ENCODE data around the gene ST6GAL2. TPM values are rescaled to one million over a fixed set of nuclear protein-coding genes. Genes with fewer than 3 reads are reported as not detected.

The ST6GAL2 gene
- polyA plus RNA-seq, 1 donor (not counting 4 experiments of a cell fraction or from before 2014, with no cell fraction given), result 0.14 TPM

- no peak for FAIRE-seq
- Histone ChIP-seq H3K36me3 (ENCODE audit: control insufficient read depth in 2 of 2, extremely low read depth in 1 of 2, insufficient read depth in 2 of 2, low read length in 2 of 2) (no peaks in the 10 kb centered on the region), H3K27ac (ENCODE audit: control insufficient read depth, insufficient read depth, low read length) (no peak overlapping the region), H3K9me1 (ENCODE audit: control insufficient read depth, extremely low read depth, insufficient read depth, low read length) (no peaks in the 10 kb centered on the region), H3K9me3 (ENCODE audit: control insufficient read depth, low read depth, low read length) (peaks cover 2% of the 10 kb centered on the region), H2AFZ (ENCODE audit: control insufficient read depth, low read length) (no peak overlapping the region), H3K4me1 (ENCODE audit: control insufficient read depth, extremely low read depth, insufficient read depth, low read length) (no peaks in the 10 kb centered on the region), H3K4me2 (ENCODE audit: control insufficient read depth, extremely low read depth, insufficient read depth, low read depth, low read length) (no peak overlapping the region), H3K79me2 (ENCODE audit: control insufficient read depth, insufficient read depth, low read length) (no peaks in the 10 kb centered on the region), H3K4me3 (ENCODE audit: control insufficient read depth in 2 of 3, extremely low read depth in 1 of 3, insufficient read depth in 2 of 3, low read depth in 1 of 3, low read length in 3 of 3) (no peak overlapping the region), H3K27me3 (ENCODE audit: control insufficient read depth, extremely low read depth, insufficient read depth, low read length) (no peaks in the 10 kb centered on the region), H3K9ac (ENCODE audit: control insufficient read depth, extremely low read depth, insufficient read depth, low read length) (no peak overlapping the region), H4K20me1 (ENCODE audit: control insufficient read depth, extremely low read depth, insufficient read depth, low read length) (no peaks in the 10 kb centered on the region)
- DNase-seq (ENCODE audit: low read depth, low spot score), result no peak
- TF ChIP-seq CTCF (optimal IDR thresholded peaks at IDR 0.05 in 1 of 3, IDR thresholded peaks at IDR 0.05 in 1 of 3, conservative IDR thresholded peaks at IDR 0.05 in 1 of 3; ENCODE audit: extremely low read depth in 1 of 3, insufficient read depth in 2 of 3, low read length in 3 of 3) (no peak), EZH2 (IDR thresholded peaks at IDR 0.05; ENCODE audit: low read length) (no peak)
- dilution Hi-C loops (cut with MboI; ENCODE audit: extremely low pct_ligation_motif_present, low sequenced_read_pairs), result no loop called here
Measured at GRCh38 chr2:106858810-106859209, 27.2 kb downstream of the ST6GAL2 start.

GRCh38 chr2:106857882-106858478 lies 28.0 kb downstream of the ST6GAL2 start:
- peak; percentile 17 for DNase-seq (ENCODE audit: low read depth, low spot score)

More at GRCh38 chr2:106857882-106858478, 28.0 kb downstream of the ST6GAL2 start:
- Histone ChIP-seq H4K20me1 (ENCODE audit: control insufficient read depth, extremely low read depth, insufficient read depth, low read length) (no peaks in the 10 kb centered on the region), H3K27me3 (ENCODE audit: control insufficient read depth, extremely low read depth, insufficient read depth, low read length) (no peaks in the 10 kb centered on the region), H3K4me1 (ENCODE audit: control insufficient read depth, extremely low read depth, insufficient read depth, low read length) (no peaks in the 10 kb centered on the region), H2AFZ (ENCODE audit: control insufficient read depth, low read length) (no peak overlapping the region), H3K36me3 (ENCODE audit: control insufficient read depth in 2 of 2, extremely low read depth in 1 of 2, insufficient read depth in 2 of 2, low read length in 2 of 2) (no peaks in the 10 kb centered on the region), H3K4me3 (ENCODE audit: control insufficient read depth in 2 of 3, extremely low read depth in 1 of 3, insufficient read depth in 2 of 3, low read depth in 1 of 3, low read length in 3 of 3) (no peak overlapping the region), H3K4me2 (ENCODE audit: control insufficient read depth, extremely low read depth, insufficient read depth, low read depth, low read length) (no peak overlapping the region), H3K9me1 (ENCODE audit: control insufficient read depth, extremely low read depth, insufficient read depth, low read length) (no peaks in the 10 kb centered on the region), H3K9me3 (ENCODE audit: control insufficient read depth, low read depth, low read length) (peaks cover 2% of the 10 kb centered on the region), H3K79me2 (ENCODE audit: control insufficient read depth, insufficient read depth, low read length) (no peaks in the 10 kb centered on the region), H3K27ac (ENCODE audit: control insufficient read depth, insufficient read depth, low read length) (no peak overlapping the region), H3K9ac (ENCODE audit: control insufficient read depth, extremely low read depth, insufficient read depth, low read length) (no peak overlapping the region)
- no peak for FAIRE-seq
- TF ChIP-seq EZH2 (IDR thresholded peaks at IDR 0.05; ENCODE audit: low read length) (no peak), CTCF (optimal IDR thresholded peaks at IDR 0.05 in 1 of 3, IDR thresholded peaks at IDR 0.05 in 1 of 3, conservative IDR thresholded peaks at IDR 0.05 in 1 of 3; ENCODE audit: extremely low read depth in 1 of 3, insufficient read depth in 2 of 3, low read length in 3 of 3) (no peak)
- dilution Hi-C loops (cut with MboI; ENCODE audit: extremely low pct_ligation_motif_present, low sequenced_read_pairs), result no loop called here

Measured in keratinocyte (primary cell).